IMR-90 (cell line): ENCODE measurements around the gene AHNAK. TPM values are rescaled to one million over a fixed set of nuclear protein-coding genes. Genes with fewer than 3 reads are reported as not detected.

ENCODE experiments used
- ATAC-seq: fragments of 200-7000 bp; cut with Tn5 transposase; 2 replicates; pipeline ENCODE4 v1.9.1; 2020; ENCODE audit warnings: low read depth, mild to moderate bottlenecking, moderate library complexity
- BruUV-seq: library from RNA; stranded (reverse); fragments of 400-500 nt; replicated peaks from 2 replicates; lab custom pipeline; 2021; lab: Mats Ljungman, UMichigan
- CTCF ChIA-PET: fragments of 300-600 bp; formaldehyde crosslinking; extraction: SDS; loops from one replicate; lab custom pipeline; 2021; ENCODE audit warnings: antibody characterized with exemption; lab: Yijun Ruan, JAX
- POLR2A ChIA-PET: fragments of 300-600 bp; sonication (Branson Sonifier 250); formaldehyde crosslinking; loops from one replicate; lab custom pipeline; 2022; ENCODE audit warnings: antibody characterized with exemption; ENCODE audit not compliant: unreplicated experiment; lab: Charles Lee
- DNase-seq: peaks from one replicate; pipeline ENCODE4 v3.0.0; 2013
- H2AFZ ChIP-seq: replicated peaks from 2 replicates; pipeline ENCODE3; 2013; ENCODE audit warnings: low read length, mild to moderate bottlenecking; ENCODE audit not compliant: poor library complexity
- H2AK5ac ChIP-seq: 2 replicates; pipeline ENCODE4 v1.6.1; 2013; ENCODE audit warnings: low read depth, low read length, inconsistent platforms
- H2AK9ac ChIP-seq: replicated peaks from 2 replicates; pipeline ENCODE3; 2013; ENCODE audit warnings: mild to moderate bottlenecking, low read depth, low read length, moderate library complexity; ENCODE audit not compliant: poor library complexity
- H2BK120ac ChIP-seq: 2 replicates; pipeline ENCODE4 v1.6.1; 2013; ENCODE audit warnings: low read depth, low read length, inconsistent platforms
- H2BK15ac ChIP-seq: 3 replicates; pipeline ENCODE4 v1.6.1; 2013; ENCODE audit warnings: low read depth, low read length, inconsistent platforms
- H2BK20ac ChIP-seq: 2 replicates; pipeline ENCODE4 v1.6.1; 2013; ENCODE audit warnings: low read depth, mild to moderate bottlenecking, inconsistent platforms, low read length, moderate library complexity
- H2BK5ac ChIP-seq: 2 replicates; pipeline ENCODE4 v1.6.1; 2013; ENCODE audit warnings: mild to moderate bottlenecking, low read depth, low read length, inconsistent platforms; ENCODE audit not compliant: poor library complexity, severe bottlenecking
- H3K14ac ChIP-seq: replicated peaks from 2 replicates; pipeline ENCODE4 v1.6.1; 2013; ENCODE audit warnings: low read depth, low read length, inconsistent platforms
- H3K18ac ChIP-seq: 2 replicates; pipeline ENCODE4 v1.6.1; 2013; ENCODE audit warnings: low read depth, low read length, control low read depth
- H3K23ac ChIP-seq: 2 replicates; pipeline ENCODE4 v1.6.1; 2013; ENCODE audit warnings: low read depth, low read length, inconsistent platforms
- H3K27ac ChIP-seq: 2 replicates; pipeline ENCODE4 v1.5.1; 2013; ENCODE audit warnings: mild to moderate bottlenecking, control low read depth, low read length; ENCODE audit not compliant: insufficient read depth
- H3K27me3 ChIP-seq: 2 replicates; pipeline ENCODE4 v1.6.1; 2013; ENCODE audit warnings: low read length; ENCODE audit not compliant: control insufficient read depth, insufficient read depth
- H3K36me3 ChIP-seq: 2 replicates; pipeline ENCODE4 v1.6.1; 2013; ENCODE audit warnings: low read length, mixed read lengths; ENCODE audit not compliant: control insufficient read depth, insufficient read depth
- H3K4ac ChIP-seq: 2 replicates; pipeline ENCODE4 v1.6.1; 2013; ENCODE audit warnings: low read depth, low read length, inconsistent platforms
- H3K4me1 ChIP-seq: 2 replicates; pipeline ENCODE4 v1.6.1; 2013; ENCODE audit warnings: low read length, mixed read lengths; ENCODE audit not compliant: control insufficient read depth, insufficient read depth
- H3K4me2 ChIP-seq: 2 replicates; pipeline ENCODE4 v1.6.1; 2013; ENCODE audit warnings: low read depth, mild to moderate bottlenecking, control low read depth, low read length, moderate library complexity
- H3K4me3 ChIP-seq: 2 replicates; pipeline ENCODE4 v1.5.1; 2013; ENCODE audit warnings: low read depth, mild to moderate bottlenecking, control low read depth, low read length, moderate library complexity; ENCODE audit not compliant: insufficient read depth
- H3K56ac ChIP-seq: 2 replicates; pipeline ENCODE4 v1.6.1; 2013; ENCODE audit warnings: low read length, inconsistent platforms; ENCODE audit not compliant: insufficient read depth; ENCODE audit errors: extremely low read depth
- H3K79me1 ChIP-seq, 2 experiments: 2 replicates each; pipeline ENCODE4 v1.6.1; 2013; ENCODE audit warnings: low read length in 2 of 2, inconsistent platforms in 1 of 2, low read depth in 1 of 2
- H3K9ac ChIP-seq: 2 replicates; pipeline ENCODE4 v1.6.1; 2013; ENCODE audit warnings: low read depth, low read length, control low read depth
- H3K9me1 ChIP-seq: 2 replicates; pipeline ENCODE4 v1.6.1; 2013; ENCODE audit warnings: low read length, inconsistent platforms; ENCODE audit not compliant: insufficient read depth
- H3K9me3 ChIP-seq: 2 replicates; pipeline ENCODE4 v1.6.1; 2013; ENCODE audit warnings: low read length; ENCODE audit not compliant: control insufficient read depth, insufficient read depth
- H4K20me1 ChIP-seq: 2 replicates; pipeline ENCODE4 v1.6.1; 2013; ENCODE audit warnings: low read length, inconsistent platforms; ENCODE audit not compliant: insufficient read depth
- H4K5ac ChIP-seq: 2 replicates; pipeline ENCODE4 v1.6.1; 2013; ENCODE audit warnings: mild to moderate bottlenecking, low read depth, low read length, control low read depth
- H4K8ac ChIP-seq, 2 experiments: 2 replicates each; pipeline ENCODE4 v1.6.1; 2013; ENCODE audit warnings: low read depth in 2 of 2, low read length in 2 of 2, control low read depth in 1 of 2, inconsistent platforms in 1 of 2
- H4K91ac ChIP-seq: 2 replicates; pipeline ENCODE4 v1.6.1; 2013; ENCODE audit warnings: low read depth, low read length, inconsistent platforms; ENCODE audit not compliant: insufficient read depth
- BHLHE40 ChIP-seq: fragments of 150-350 bp; IDR thresholded peaks from 2 replicates; pipeline ENCODE4 v1.6.1; 2016; ENCODE audit warnings: mild to moderate bottlenecking, low read depth, low read length
- CEBPB ChIP-seq: IDR thresholded peaks from 2 replicates; pipeline ENCODE4 v1.6.1; 2012; ENCODE audit warnings: low read depth, low read length, improper control_type of control experiment
- CHD1 ChIP-seq: IDR thresholded peaks from 2 replicates; pipeline ENCODE4 v1.6.1; 2012; ENCODE audit warnings: low read depth, low read length, improper control_type of control experiment
- FOS ChIP-seq: fragments of 150-350 bp; IDR thresholded peaks from 2 replicates; pipeline ENCODE4 v1.6.1; 2016; ENCODE audit warnings: low read depth, low read length
- MAFK ChIP-seq: IDR thresholded peaks from 2 replicates; pipeline ENCODE4 v1.6.1; 2012; ENCODE audit warnings: low read depth, low read length, improper control_type of control experiment
- MAZ ChIP-seq: IDR thresholded peaks from 2 replicates; pipeline ENCODE4 v1.6.1; 2012; ENCODE audit warnings: low read depth, mild to moderate bottlenecking, low read length, improper control_type of control experiment, moderate library complexity, borderline replicate concordance
- MXI1 ChIP-seq: IDR thresholded peaks from 2 replicates; pipeline ENCODE4 v1.6.1; 2012; ENCODE audit warnings: low read depth, mild to moderate bottlenecking, low read length, moderate library complexity, borderline replicate concordance
- NFE2L2 ChIP-seq: fragments of 150-350 bp; IDR thresholded peaks from 2 replicates; pipeline ENCODE4 v1.6.1; 2016; ENCODE audit warnings: low read depth, mild to moderate bottlenecking, low read length
- POLR2A ChIP-seq: IDR thresholded peaks from 2 replicates; pipeline ENCODE4 v1.6.1; 2012; ENCODE audit warnings: mild to moderate bottlenecking, low read depth, low read length
- RAD21 ChIP-seq: IDR thresholded peaks from 2 replicates; pipeline ENCODE4 v1.6.1; 2012; ENCODE audit warnings: low read length, improper control_type of control experiment
- RCOR1 ChIP-seq: IDR thresholded peaks from 2 replicates; pipeline ENCODE4 v1.6.1; 2012; ENCODE audit warnings: mild to moderate bottlenecking, low read length, improper control_type of control experiment; ENCODE audit not compliant: insufficient replicate concordance
- RFX5 ChIP-seq: IDR thresholded peaks from 2 replicates; pipeline ENCODE4 v1.8.0; 2012; ENCODE audit warnings: low read depth, mild to moderate bottlenecking, low read length, moderate library complexity
- SMC3 ChIP-seq: fragments of 150-350 bp; IDR thresholded peaks from 2 replicates; pipeline ENCODE4 v1.6.1; 2016; ENCODE audit warnings: low read depth, mild to moderate bottlenecking, antibody characterized with exemption, low read length, moderate library complexity
- WGBS, 2 experiments: methylation state at CpG; one replicate each; pipeline versions ENCODE4 v1.1.5 to v1.1.7; 2013; ENCODE audit warnings: missing lambda C conversion rate in 2 of 2; ENCODE audit not compliant: insufficient read length in 1 of 2; ENCODE audit errors: extremely low coverage in 2 of 2; 5-methylcytosine and 5-hydroxymethylcytosine counted together
- dilution Hi-C: fragments of 300-500 bp; cut with HindIII; formaldehyde crosslinking; loops from one replicate; pipeline ENCODE4 v1.14.3; 2018; ENCODE audit warnings: low sequenced_read_pairs; ENCODE audit not compliant: unreplicated experiment
- in situ Hi-C: fragments of 300-500 bp; cut with MboI; formaldehyde crosslinking; loops from 3 replicates; pipeline ENCODE4 v1.14.3; 2019; ENCODE audit warnings: low sequenced_read_pairs, inconsistent platforms, mixed read lengths
- intact Hi-C: fragments of 100-400 bp; cut with micrococcal nuclease; formaldehyde crosslinking; loops from 2 replicates; pipeline ENCODE4 v1.10.0; 2022
- polyA plus RNA-seq, 3 experiments: library from polyadenylated mRNA; depleted of rRNA; stranded (reverse); fragments of >200 nt; gene quantifications; 2 replicates each; pipeline ENCODE4 v1.2.3, GENCODE V29; 2012; ENCODE audit warnings: low replicate concordance in 1 of 3
- total RNA-seq: library from RNA; depleted of rRNA; stranded (reverse); fragments of >200 nt; gene quantifications from 2 replicates; pipeline ENCODE4 v1.2.3, GENCODE V29; 2012
- TF ChIP-seq, protein P1 (sequence below): fragments of 150-350 bp; IDR thresholded peaks from 2 replicates; pipeline ENCODE4 v1.6.1; 2017; ENCODE audit warnings: mild to moderate bottlenecking, antibody characterized with exemption, low read length, low read depth
- TF ChIP-seq, protein P2 (sequence below): fragments of 150-350 bp; IDR thresholded peaks from 2 replicates; pipeline ENCODE4 v1.6.1; 2016; ENCODE audit warnings: low read depth, mild to moderate bottlenecking, low read length, moderate library complexity, borderline replicate concordance
- TF ChIP-seq, protein P3 (sequence below): conservative IDR thresholded peaks from 2 replicates; pipeline ENCODE4 v1.5.1; 2012; ENCODE audit warnings: mild to moderate bottlenecking, low read depth, low read length, improper control_type of control experiment

AHNAK gene
- total and polyA plus RNA-seq, 2 of the 4 experiments (the other 2 are of a cell fraction) = 95.1 to 695 TPM

DNA sequence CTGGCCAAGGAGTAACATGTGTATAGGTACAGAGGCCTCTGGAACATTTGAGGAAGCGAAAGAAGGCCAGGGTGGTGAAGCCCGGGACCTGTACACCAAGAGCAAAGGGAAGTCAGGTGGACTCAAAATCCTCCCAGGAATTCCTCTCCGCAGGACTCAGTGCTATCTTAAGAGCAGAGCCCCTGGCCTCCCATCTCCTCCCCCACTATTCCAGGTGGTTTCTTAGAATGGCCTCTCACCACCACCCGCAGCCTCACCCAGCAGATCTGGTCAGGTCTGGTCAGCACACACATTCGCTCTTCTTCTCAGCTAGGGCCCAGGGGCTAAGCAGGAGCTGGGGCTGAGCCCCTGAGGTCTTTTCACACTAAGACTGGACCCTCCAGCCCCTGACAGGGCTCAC lies 68.7 kb downstream of the AHNAK start:
- POLR2A ChIA-PET = no interaction called here
- Histone ChIP-seq H3K9me1 (peaks cover 4% of the 10 kb centered on the region; the same call in 1 of the 2 replicates), H3K36me3 (no peaks in the 10 kb centered on the region), H4K91ac (no peak overlapping the region), H4K20me1 (no peaks in the 10 kb centered on the region), H3K23ac (no peak overlapping the region), H2BK15ac (no peak overlapping the region), H2BK5ac (no peak overlapping the region), H3K14ac (no peak overlapping the region), H3K56ac (no peak overlapping the region), H2BK120ac (no peak overlapping the region), H4K8ac (no peak overlapping the region), H3K9me3 (no peaks in the 10 kb centered on the region), H3K18ac (no peak overlapping the region), H3K4me2 (no peak overlapping the region), H2AK5ac (no peak overlapping the region), H2BK20ac (no peak overlapping the region), H3K4me3 (no peak overlapping the region), H2AFZ (no peak overlapping the region), H3K27ac (no peak overlapping the region), H3K4ac (no peak overlapping the region), H4K5ac (no peak overlapping the region), H3K27me3 (no peaks in the 10 kb centered on the region), H3K79me1 (peaks cover 0 to 4% of the 10 kb centered on the region in 2 experiments; a peak in 1 of 4 replicates), H3K9ac (no peak overlapping the region), H2AK9ac (peak overlapping the region; percentile 42), H3K4me1 (peaks cover 8% of the 10 kb centered on the region)
- intact Hi-C loops = no loop called here
- ATAC-seq = no peak
- no peak for DNase-seq
- no TSS peak for BruUV-seq
- CTCF ChIA-PET = no interaction called here
- TF ChIP-seq RCOR1 = no peak
- no peak for TF ChIP-seq NFE2L2
- TF ChIP-seq, protein P1, sequence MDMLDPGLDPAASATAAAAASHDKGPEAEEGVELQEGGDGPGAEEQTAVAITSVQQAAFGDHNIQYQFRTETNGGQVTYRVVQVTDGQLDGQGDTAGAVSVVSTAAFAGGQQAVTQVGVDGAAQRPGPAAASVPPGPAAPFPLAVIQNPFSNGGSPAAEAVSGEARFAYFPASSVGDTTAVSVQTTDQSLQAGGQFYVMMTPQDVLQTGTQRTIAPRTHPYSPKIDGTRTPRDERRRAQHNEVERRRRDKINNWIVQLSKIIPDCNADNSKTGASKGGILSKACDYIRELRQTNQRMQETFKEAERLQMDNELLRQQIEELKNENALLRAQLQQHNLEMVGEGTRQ = no peak
- no peak for TF ChIP-seq POLR2A
- TF ChIP-seq FOS = no peak
- TF ChIP-seq, protein P2, sequence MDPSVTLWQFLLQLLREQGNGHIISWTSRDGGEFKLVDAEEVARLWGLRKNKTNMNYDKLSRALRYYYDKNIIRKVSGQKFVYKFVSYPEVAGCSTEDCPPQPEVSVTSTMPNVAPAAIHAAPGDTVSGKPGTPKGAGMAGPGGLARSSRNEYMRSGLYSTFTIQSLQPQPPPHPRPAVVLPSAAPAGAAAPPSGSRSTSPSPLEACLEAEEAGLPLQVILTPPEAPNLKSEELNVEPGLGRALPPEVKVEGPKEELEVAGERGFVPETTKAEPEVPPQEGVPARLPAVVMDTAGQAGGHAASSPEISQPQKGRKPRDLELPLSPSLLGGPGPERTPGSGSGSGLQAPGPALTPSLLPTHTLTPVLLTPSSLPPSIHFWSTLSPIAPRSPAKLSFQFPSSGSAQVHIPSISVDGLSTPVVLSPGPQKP = no peak
- no peak for TF ChIP-seq MXI1
- no peak for TF ChIP-seq SMC3
- no peak for TF ChIP-seq CHD1
- no peak for TF ChIP-seq MAZ
- TF ChIP-seq MAFK = no peak
- TF ChIP-seq BHLHE40 = no peak
- no peak for TF ChIP-seq CEBPB
- TF ChIP-seq RFX5 = no peak
- TF ChIP-seq, protein P3, sequence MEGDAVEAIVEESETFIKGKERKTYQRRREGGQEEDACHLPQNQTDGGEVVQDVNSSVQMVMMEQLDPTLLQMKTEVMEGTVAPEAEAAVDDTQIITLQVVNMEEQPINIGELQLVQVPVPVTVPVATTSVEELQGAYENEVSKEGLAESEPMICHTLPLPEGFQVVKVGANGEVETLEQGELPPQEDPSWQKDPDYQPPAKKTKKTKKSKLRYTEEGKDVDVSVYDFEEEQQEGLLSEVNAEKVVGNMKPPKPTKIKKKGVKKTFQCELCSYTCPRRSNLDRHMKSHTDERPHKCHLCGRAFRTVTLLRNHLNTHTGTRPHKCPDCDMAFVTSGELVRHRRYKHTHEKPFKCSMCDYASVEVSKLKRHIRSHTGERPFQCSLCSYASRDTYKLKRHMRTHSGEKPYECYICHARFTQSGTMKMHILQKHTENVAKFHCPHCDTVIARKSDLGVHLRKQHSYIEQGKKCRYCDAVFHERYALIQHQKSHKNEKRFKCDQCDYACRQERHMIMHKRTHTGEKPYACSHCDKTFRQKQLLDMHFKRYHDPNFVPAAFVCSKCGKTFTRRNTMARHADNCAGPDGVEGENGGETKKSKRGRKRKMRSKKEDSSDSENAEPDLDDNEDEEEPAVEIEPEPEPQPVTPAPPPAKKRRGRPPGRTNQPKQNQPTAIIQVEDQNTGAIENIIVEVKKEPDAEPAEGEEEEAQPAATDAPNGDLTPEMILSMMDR = no peak
- TF ChIP-seq RAD21 = no peak
- WGBS, 2 experiments = no CpG with 5 or more reads among the region's 5 CpGs
- dilution Hi-C loops = no loop called here
- in situ Hi-C loops = no loop called here
